Stimulated activated CD4-positive, alpha-beta T cell treated with anti-CD3 and anti-CD28 coated beads, TNF-alpha, amount 100 ng/mL, for 4 hours (primary cell): ENCODE results near the gene HSPA1L.
"Not testable (repeated sequence)": the region's sequence is repeated elsewhere in the genome, so short reads cannot be mapped to it uniquely, and the experiment has no call there.

Experiments used
- DNase-seq, 3 experiments: peaks; one replicate each; pipeline ENCODE4 v3.0.0-alpha.2; 2020; ENCODE audit warnings: low read depth in 3 of 3

HSPA1L gene

GRCh38 chr6:31813465-31813849 lies 1.6 kb downstream of the HSPA1L start:
- no peak for DNase-seq

- DNase-seq = no peak
These were observed 3.4 kb downstream of the HSPA1L start for GRCh38 chr6:31811645-31812044.

GRCh38 chr6:31808599-31808998 lies 6.5 kb downstream of the HSPA1L start:
- not testable (repeated sequence) for DNase-seq

- peak; percentile 93 to 97 (median 95) for DNase-seq
These were observed 8.4 kb downstream of the HSPA1L start, which contains the start of gene LSM2 for GRCh38 chr6:31806470-31807272. Gene LSM2, minus strand, starts transcription at chr6:31806966. Its CDS starts 209 bp downstream, at chr6:31806757.

GRCh38 chr6:31805939-31806469 lies 9.1 kb downstream of the HSPA1L start:
- DNase-seq = no peak

- DNase-seq = not testable (repeated sequence)
These were observed 13.8 kb downstream of the HSPA1L start for GRCh38 chr6:31801031-31801927.

- no peak for DNase-seq
These were observed 15.3 kb downstream of the HSPA1L start for GRCh38 chr6:31799781-31800180.

GRCh38 chr6:31797588-31797987 lies 17.5 kb downstream of the HSPA1L start:
- DNase-seq = no peak

GRCh38 chr6:31796993-31797385 lies 18.1 kb downstream of the HSPA1L start:
- no peak for DNase-seq

- DNase-seq = peak; percentile 66 to 80 (median 68)
These were observed 19.3 kb downstream of the HSPA1L start, which contains the start of gene VARS1 for GRCh38 chr6:31795616-31796298. Gene VARS1, minus strand, starts transcription at chr6:31795752. Its CDS starts 535 bp downstream, at chr6:31795217.

- DNase-seq = no peak
These were observed 20.0 kb downstream of the HSPA1L start for GRCh38 chr6:31794866-31795615.

GRCh38 chr6:31794294-31794865 lies 20.7 kb downstream of the HSPA1L start:
- no peak for DNase-seq

- DNase-seq = not testable (repeated sequence)
These were observed 21.2 kb downstream of the HSPA1L start for GRCh38 chr6:31793927-31794245.

- no peak for DNase-seq
These were observed 22.3 kb downstream of the HSPA1L start for GRCh38 chr6:31792761-31793171.

GRCh38 chr6:31792090-31792374 lies 23.1 kb downstream of the HSPA1L start:
- no peak for DNase-seq

- DNase-seq = no peak
These were observed 23.6 kb downstream of the HSPA1L start for GRCh38 chr6:31791324-31792089.

- no peak for DNase-seq
These were observed 29.6 kb downstream of the HSPA1L start for GRCh38 chr6:31785475-31785874.

- DNase-seq = no peak
These were observed 30.8 kb downstream of the HSPA1L start for GRCh38 chr6:31784098-31784925.

- DNase-seq = no peak
These were observed 32.8 kb downstream of the HSPA1L start for GRCh38 chr6:31782126-31782855.
